Right lobe of liver (tissue), 6 donors: Measurements from ENCODE around the gene NR5A1. TPM values are rescaled to one million over a fixed set of nuclear protein-coding genes. Genes with fewer than 3 reads are reported as not detected.

Experiments used
- ATAC-seq, 4 donors: fragments of 200-7000 bp; cut with Tn5 transposase; one replicate each; pipeline ENCODE4 v1.9.1; 2020; ENCODE audit warnings: mild to moderate bottlenecking in 4 of 4, moderate library complexity in 4 of 4
- DNase-seq, 3 donors: peaks; one replicate each; pipeline ENCODE4 v3.0.0-alpha.2; 2020
- H3K27ac ChIP-seq, 3 donors: fragments of 200-600 bp; one replicate each; pipeline ENCODE4 v1.8.0; 2022
- H3K27me3 ChIP-seq, 2 donors: fragments of 200-600 bp; one replicate each; pipeline ENCODE4 v1.8.0; 2022
- H3K36me3 ChIP-seq, 4 donors: fragments of 200-600 bp; sonication (generic) in 1 of 4; one replicate each; pipeline versions ENCODE4 v1.5.1 to v1.8.0; 2017 to 2022; ENCODE audit warnings: control low read depth in 1 of 4
- H3K4me1 ChIP-seq, 4 donors: fragments of 200-600 bp; sonication (generic) in 1 of 4; one replicate each; pipeline versions ENCODE4 v1.5.1 to v1.8.0; 2017 to 2022; ENCODE audit warnings: control low read depth in 1 of 4
- H3K4me3 ChIP-seq, 3 donors: fragments of 200-600 bp; one replicate each; pipeline ENCODE4 v1.8.0; 2022
- H3K9me3 ChIP-seq, 4 donors: fragments of 200-600 bp; sonication (generic) in 1 of 4; one replicate each; pipeline versions ENCODE4 v1.5.1 to v1.8.0; 2017 to 2022; ENCODE audit warnings: control low read depth in 1 of 4
- POLR2A ChIP-seq: fragments of 450-650 bp; IDR thresholded peaks from one replicate; pipeline ENCODE4 v1.6.1; 2017; ENCODE audit warnings: antibody characterized with exemption, mild to moderate bottlenecking
- WGBS: methylation state at CpG from one replicate; pipeline ENCODE4 v1.1.6; 2018; ENCODE audit warnings: low coverage, low lambda C conversion rate; ENCODE audit not compliant: insufficient coverage; ENCODE audit errors: missing lambda C conversion rate; 5-methylcytosine and 5-hydroxymethylcytosine counted together
- intact Hi-C, 2 donors: fragments of 100-400 bp; cut with DNase I; formaldehyde crosslinking; loops; one replicate each; pipeline versions ENCODE4 v1.11.2 to v1.14.1; 2022
- long read RNA-seq: library from polyadenylated mRNA; unstranded; transcript quantifications from one replicate; pipeline ENCODE4 v2.0.0, GENCODE V29; 2019
- total RNA-seq, 6 experiments: library from RNA; depleted of rRNA in 2 of 6; stranded (reverse); fragments of >200 nt in 2 of 6; fragmentation: NEBNext Ultra II Directional in 3 of 6; extraction: Animal tissue kit (Norgen Biotek cat#: 25700) in 3 of 6; gene quantifications; one replicate each; pipeline versions ENCODE4 v1.1.0 to v1.2.4, GENCODE V29; 2016 to 2023
- TF ChIP-seq, protein P1 (sequence below), 4 donors: fragments of 200-600 bp in 3 of 4; fragments of 450-650 bp in 1 of 4; IDR thresholded peaks; one replicate each; pipeline versions ENCODE4 v1.5.1 to v1.8.0; 2016 to 2022; ENCODE audit warnings: antibody characterized with exemption in 4 of 4, mild to moderate bottlenecking in 2 of 4
- donor health status: DM: no; HTN: yes; CAD: no.
- donor health status: DM: no; HTN: no; CAD: no.
- donor health status: DM: no; HTN: no; CAD: no.
- donor health status: DM: no; HTN: yes; CAD: no.
- donor health status: DM: no; HTN: yes; CAD: no.

Gene NR5A1
- total RNA-seq = under 1 TPM in 1 of 6 experiments, not detected in 5; 0.26 TPM
- long read RNA-seq = 0 reads

DNA sequence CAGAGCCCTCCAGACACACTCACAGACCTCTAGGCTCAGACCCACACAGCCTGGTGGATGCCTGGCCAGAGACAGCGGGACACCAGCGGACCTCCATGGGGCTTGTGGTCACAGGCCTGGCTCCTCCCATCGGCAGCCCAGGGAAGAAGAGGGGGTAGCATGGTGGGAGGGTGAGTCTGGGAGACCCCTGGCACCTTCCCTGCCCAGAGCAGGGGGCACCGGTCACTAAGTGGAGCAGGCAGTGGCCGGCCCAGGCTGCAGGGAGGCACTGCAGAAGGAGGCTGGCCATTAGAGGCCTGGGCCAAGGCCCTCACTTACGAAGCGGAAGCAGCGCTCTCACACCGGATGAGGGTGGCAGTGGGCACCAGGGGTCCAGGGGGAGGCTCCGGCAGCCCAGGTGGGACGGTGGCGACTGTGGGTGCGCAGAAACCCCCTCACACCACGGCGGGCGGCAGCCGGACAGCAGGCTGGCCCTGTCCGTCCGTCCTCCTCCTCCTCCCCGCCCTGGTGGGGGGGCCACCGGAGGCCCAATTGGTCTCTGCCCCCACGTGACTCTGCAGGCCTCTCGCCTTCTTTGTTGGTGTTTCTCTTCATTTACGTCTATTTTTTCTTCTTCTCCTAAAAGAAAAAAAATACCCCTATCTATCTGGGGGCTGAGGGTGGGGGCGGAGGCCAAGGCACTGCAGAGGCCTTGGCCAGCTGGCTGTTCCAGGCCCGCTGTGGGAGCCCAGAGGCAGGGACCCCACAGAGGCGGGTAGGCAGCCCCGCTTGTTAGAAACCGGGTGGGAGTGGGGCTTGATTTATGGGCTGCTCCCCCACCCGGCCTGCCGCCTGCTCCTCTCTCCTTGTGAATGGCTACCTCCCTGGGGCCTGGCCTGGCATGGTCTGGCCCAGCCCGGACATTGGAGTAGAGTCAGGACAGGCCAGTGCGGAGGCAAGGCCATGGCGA lies at the start of gene NR5A1:
TSS of gene NR5A1 (minus strand) at position 469 of the 949 bp plus-strand sequence. CDS start 4,004 bp downstream, outside the sequence.
- no peaks in the 10 kb centered on the region for H3K36me3 ChIP-seq
- intact Hi-C loops = no loop called here
- H3K27me3 ChIP-seq = peaks cover 0 to 19% of the 10 kb centered on the region in 2 donors
- no peaks in the 10 kb centered on the region for H3K9me3 ChIP-seq
- H3K4me3 ChIP-seq = no peak within 1 kb of the TSS
- H3K27ac ChIP-seq = no peak within 1 kb of the TSS
- WGBS = 73% methylated on average over 3 of the region's 34 CpGs
- ATAC-seq (no peak), DNase-seq (peak in 1 of 3 donors; percentile 37)
- peaks cover 0 to 23% (median 11%) of the 10 kb centered on the region in 4 donors for H3K4me1 ChIP-seq
- TF ChIP-seq, protein P1, sequence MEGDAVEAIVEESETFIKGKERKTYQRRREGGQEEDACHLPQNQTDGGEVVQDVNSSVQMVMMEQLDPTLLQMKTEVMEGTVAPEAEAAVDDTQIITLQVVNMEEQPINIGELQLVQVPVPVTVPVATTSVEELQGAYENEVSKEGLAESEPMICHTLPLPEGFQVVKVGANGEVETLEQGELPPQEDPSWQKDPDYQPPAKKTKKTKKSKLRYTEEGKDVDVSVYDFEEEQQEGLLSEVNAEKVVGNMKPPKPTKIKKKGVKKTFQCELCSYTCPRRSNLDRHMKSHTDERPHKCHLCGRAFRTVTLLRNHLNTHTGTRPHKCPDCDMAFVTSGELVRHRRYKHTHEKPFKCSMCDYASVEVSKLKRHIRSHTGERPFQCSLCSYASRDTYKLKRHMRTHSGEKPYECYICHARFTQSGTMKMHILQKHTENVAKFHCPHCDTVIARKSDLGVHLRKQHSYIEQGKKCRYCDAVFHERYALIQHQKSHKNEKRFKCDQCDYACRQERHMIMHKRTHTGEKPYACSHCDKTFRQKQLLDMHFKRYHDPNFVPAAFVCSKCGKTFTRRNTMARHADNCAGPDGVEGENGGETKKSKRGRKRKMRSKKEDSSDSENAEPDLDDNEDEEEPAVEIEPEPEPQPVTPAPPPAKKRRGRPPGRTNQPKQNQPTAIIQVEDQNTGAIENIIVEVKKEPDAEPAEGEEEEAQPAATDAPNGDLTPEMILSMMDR (IDR thresholded peaks at IDR 0.05) = no peak
- TF ChIP-seq POLR2A = no peak

DNA sequence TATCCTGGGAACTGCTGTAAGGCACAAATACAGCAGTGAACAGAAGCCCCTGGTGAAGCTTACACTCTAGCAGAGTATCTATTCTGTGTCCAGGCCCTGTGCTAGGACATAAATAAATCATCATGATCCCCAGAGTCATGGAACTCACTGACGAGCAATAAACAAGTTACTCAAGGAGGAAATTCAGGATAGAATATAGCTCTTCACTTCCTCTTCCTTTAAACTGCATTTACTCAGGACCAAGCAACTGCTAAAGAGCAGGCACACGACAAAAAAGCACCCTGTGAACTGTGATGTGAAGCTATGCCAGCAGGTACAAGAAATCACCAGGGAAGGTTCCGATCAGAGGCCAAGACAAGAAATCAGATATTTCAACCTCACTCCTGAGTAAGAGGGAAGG lies 47.8 kb upstream of the NR5A1 start:
- no peak for TF ChIP-seq POLR2A
- TF ChIP-seq, protein P1 (IDR thresholded peaks at IDR 0.05) = no peak
- Histone ChIP-seq H3K36me3 (no peaks in the 10 kb centered on the region), H3K27me3 (no peaks in the 10 kb centered on the region), H3K4me3 (no peak overlapping the region), H3K4me1 (peaks cover 0 to 6% (median 0%) of the 10 kb centered on the region in 4 donors), H3K27ac (no peak overlapping the region), H3K9me3 (no peaks in the 10 kb centered on the region)
- no peak for DNase-seq
- WGBS = 72% methylated on average over 2 of the region's 3 CpGs
- intact Hi-C loops = loop anchor here in 1 of 2 donors (10.0 kb wide), 1 partner anchor 60 kb away; no protein-coding TSS in a partner anchor
- no peak for ATAC-seq

DNA sequence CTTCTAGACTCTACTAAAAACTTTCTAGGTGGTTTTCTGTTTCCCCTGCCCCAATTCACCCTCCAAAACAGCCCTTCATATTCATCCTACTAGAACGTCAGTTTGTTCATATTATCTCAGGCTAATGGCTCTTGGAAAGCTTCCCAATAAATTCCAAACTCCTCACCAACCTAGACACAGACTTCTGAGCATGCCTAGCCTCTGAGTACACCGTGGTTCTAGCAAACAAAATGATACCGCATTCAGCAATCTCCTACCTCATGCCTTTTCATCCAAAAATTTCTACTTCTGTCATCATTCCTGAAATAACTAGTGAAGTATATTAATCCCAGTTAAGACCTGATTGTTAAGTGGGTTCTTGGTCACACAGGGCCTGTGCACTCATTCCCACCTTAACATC lies 46.5 kb upstream of the NR5A1 start:
- TF ChIP-seq, protein P1 (IDR thresholded peaks at IDR 0.05) = no peak
- no peak for TF ChIP-seq POLR2A
- ATAC-seq (peak in 1 of 4 donors; percentile 34), DNase-seq (no peak)
- H3K27ac ChIP-seq = no peak overlapping the region
- H3K4me3 ChIP-seq = no peak overlapping the region
- peaks cover 0 to 6% (median 0%) of the 10 kb centered on the region in 4 donors for H3K4me1 ChIP-seq
- H3K9me3 ChIP-seq = no peaks in the 10 kb centered on the region
- no peaks in the 10 kb centered on the region for H3K27me3 ChIP-seq
- WGBS = 54% methylated on average over 3 of the region's 3 CpGs
- intact Hi-C loops = loop anchor here in 1 of 2 donors (10.0 kb wide), 1 partner anchor 61 kb away; no protein-coding TSS in a partner anchor
- H3K36me3 ChIP-seq = no peaks in the 10 kb centered on the region

DNA sequence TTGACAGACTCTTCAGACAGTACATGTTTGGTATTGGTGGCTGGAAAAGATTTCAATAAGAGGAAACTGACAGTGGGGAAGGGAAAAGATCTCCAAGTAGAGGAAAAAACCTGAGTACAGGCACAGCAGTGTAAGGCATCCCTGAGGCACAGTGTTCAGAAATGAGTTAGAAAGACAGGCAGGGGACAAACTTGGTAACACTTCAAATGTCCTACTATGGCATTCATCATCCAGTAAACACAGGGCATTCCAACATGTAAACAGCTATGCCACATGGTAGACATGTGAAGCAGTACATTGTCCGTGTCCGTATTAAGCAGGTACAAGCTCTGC lies 45.0 kb upstream of the NR5A1 start:
- Histone ChIP-seq H3K4me3 (no peak overlapping the region), H3K27ac (no peak overlapping the region), H3K9me3 (no peaks in the 10 kb centered on the region), H3K36me3 (no peaks in the 10 kb centered on the region), H3K4me1 (no peaks in the 10 kb centered on the region), H3K27me3 (no peaks in the 10 kb centered on the region)
- DNase-seq = no peak
- WGBS = 85% methylated on average over 2 of the region's 2 CpGs
- TF ChIP-seq POLR2A = no peak
- TF ChIP-seq, protein P1 (IDR thresholded peaks at IDR 0.05) = no peak
- intact Hi-C loops = loop anchor here in 1 of 2 donors (10.0 kb wide), 1 partner anchor 63 kb away; no protein-coding TSS in a partner anchor
- no peak for ATAC-seq
